HepG2 (cell line): ENCODE results near the gene CAPZB. TPM values are rescaled to one million over a fixed set of nuclear protein-coding genes. Genes with fewer than 3 reads are reported as not detected.

Experiments
- ARNT2 ChIP-seq: sonication (generic); formaldehyde crosslinking; IDR thresholded peaks from 2 replicates; pipeline ENCODE4 v1.8.0; 2022; ENCODE audit warnings: mild to moderate bottlenecking, low read depth, missing genetic modification reagents, moderate library complexity
- ARNTL ChIP-seq: sonication (generic); formaldehyde crosslinking; IDR thresholded peaks from 2 replicates; pipeline ENCODE4 v1.4.0; 2020; ENCODE audit warnings: mild to moderate bottlenecking, missing genetic modification reagents
- BRCA1 ChIP-seq: sonication (generic); formaldehyde crosslinking; IDR thresholded peaks from 2 replicates; pipeline ENCODE4 v1.4.0; 2020; ENCODE audit warnings: missing genetic modification reagents
- BRD4 ChIP-seq: sonication (generic); formaldehyde crosslinking; IDR thresholded peaks from 2 replicates; pipeline ENCODE4 v1.4.0; 2020; ENCODE audit warnings: missing genetic modification reagents
- CHD4 ChIP-seq: fragments of 200-600 bp; sonication (generic); IDR thresholded peaks from 2 replicates; pipeline ENCODE4 v1.7.0; 2017; ENCODE audit warnings: mild to moderate bottlenecking, low read length, borderline replicate concordance
- GABPB1 ChIP-seq: IDR thresholded peaks from 2 replicates; pipeline ENCODE4 v1.6.1; 2016; ENCODE audit warnings: mild to moderate bottlenecking, missing genetic modification reagents, moderate library complexity, missing compliant biosample characterization
- HMG20B ChIP-seq: conservative IDR thresholded peaks from 2 replicates; pipeline ENCODE4 v1.6.1; 2016; ENCODE audit warnings: missing genetic modification reagents, missing compliant biosample characterization
- HNF4A ChIP-seq: sonication (generic); formaldehyde crosslinking; IDR thresholded peaks from 2 replicates; pipeline ENCODE4 v1.4.0; 2020; ENCODE audit warnings: missing genetic modification reagents
- HNF4G ChIP-seq, 2 experiments: sonication (generic) in 1 of 2; formaldehyde crosslinking in 1 of 2; IDR thresholded peaks; 2 replicates each; pipeline versions ENCODE4 v1.4.0 to v1.6.1; 2011 to 2020; ENCODE audit warnings: borderline replicate concordance in 2 of 2, low read depth in 2 of 2, mild to moderate bottlenecking in 2 of 2, low read length in 1 of 2, missing genetic modification reagents in 1 of 2, moderate library complexity in 1 of 2
- IRX3 ChIP-seq: sonication (generic); formaldehyde crosslinking; IDR thresholded peaks from 2 replicates; pipeline ENCODE4 v1.8.1; 2023; ENCODE audit warnings: mild to moderate bottlenecking, low read depth, missing genetic modification reagents, borderline replicate concordance
- MEF2D ChIP-seq: sonication (generic); formaldehyde crosslinking; IDR thresholded peaks from 2 replicates; pipeline ENCODE4 v1.5.1; 2020; ENCODE audit warnings: mild to moderate bottlenecking, missing genetic modification reagents
- MIER2 ChIP-seq: IDR thresholded peaks from 2 replicates; pipeline ENCODE4 v1.6.1; 2016; ENCODE audit warnings: missing biosample characterization, missing genetic modification reagents
- NFE2L2 ChIP-seq: fragments of 150-350 bp; IDR thresholded peaks from 2 replicates; pipeline ENCODE4 v1.6.1; 2014; ENCODE audit warnings: low read length
- THRA ChIP-seq: sonication (generic); formaldehyde crosslinking; IDR thresholded peaks from 2 replicates; pipeline ENCODE4 v1.4.0; 2020; ENCODE audit warnings: missing genetic modification reagents, borderline replicate concordance
- YY1 ChIP-seq: IDR thresholded peaks from 2 replicates; pipeline ENCODE4 v1.6.1; 2011; ENCODE audit warnings: low read length, low read depth, moderate library complexity, mild to moderate bottlenecking; ENCODE audit not compliant: insufficient read depth, insufficient replicate concordance
- ZIK1 ChIP-seq: sonication (generic); formaldehyde crosslinking; IDR thresholded peaks from 2 replicates; pipeline ENCODE4 v1.5.0; 2020; ENCODE audit warnings: mild to moderate bottlenecking, low read depth, missing genetic modification reagents, borderline replicate concordance
- ZNF207 ChIP-seq: fragments of 450-650 bp; IDR thresholded peaks from 2 replicates; pipeline ENCODE4 v1.6.1; 2016; ENCODE audit warnings: antibody characterized with exemption, borderline replicate concordance
- ZNF292 ChIP-seq: sonication (generic); formaldehyde crosslinking; IDR thresholded peaks from 2 replicates; pipeline ENCODE4 v1.8.1; 2022; ENCODE audit warnings: mild to moderate bottlenecking, low read depth, missing genetic modification reagents, borderline replicate concordance
- ZNF33B ChIP-seq: sonication (generic); formaldehyde crosslinking; IDR thresholded peaks from 2 replicates; pipeline ENCODE4 v1.5.1; 2020; ENCODE audit warnings: mild to moderate bottlenecking, missing genetic modification reagents
- ZNF414 ChIP-seq: sonication (generic); formaldehyde crosslinking; IDR thresholded peaks from 2 replicates; pipeline ENCODE4 v1.5.0; 2020; ENCODE audit warnings: missing genetic modification reagents
- ZNF446 ChIP-seq: sonication (generic); formaldehyde crosslinking; IDR thresholded peaks from 2 replicates; pipeline ENCODE4 v1.5.0; 2020; ENCODE audit warnings: mild to moderate bottlenecking, missing genetic modification reagents
- ZNF567 ChIP-seq: sonication (generic); formaldehyde crosslinking; IDR thresholded peaks from 2 replicates; pipeline ENCODE4 v1.8.1; 2023; ENCODE audit warnings: mild to moderate bottlenecking, missing genetic modification reagents, borderline replicate concordance
- ZNF703 ChIP-seq: sonication (generic); formaldehyde crosslinking; IDR thresholded peaks from 2 replicates; pipeline ENCODE4 v1.5.1; 2020; ENCODE audit warnings: missing genetic modification reagents, mild to moderate bottlenecking, moderate library complexity, borderline replicate concordance
- polyA plus RNA-seq, 8 experiments: library from polyadenylated mRNA; depleted of rRNA in 3 of 8; stranded (reverse) in 7 of 8; unstranded in 1 of 8; fragments of >200 nt; fragmentation: Illumina TruSeq in 4 of 8; extraction: Trizol in 4 of 8; gene quantifications; 2 replicates each; pipeline versions ENCODE4 v1.2.1 to v1.2.3, GENCODE V29; 2011 to 2016; ENCODE audit warnings: low read depth in 4 of 8, missing spikeins in 1 of 8, mixed read lengths in 1 of 8; ENCODE audit not compliant: insufficient read depth in 1 of 8
- total RNA-seq, 5 experiments: library from RNA; depleted of rRNA; stranded (reverse); fragments of >200 nt; fragmentation: Illumina TruSeq; extraction: Trizol; gene quantifications; 2 replicates each; pipeline ENCODE4 v1.2.3, GENCODE V29; 2016; ENCODE audit warnings: low read depth in 1 of 5
- TF ChIP-seq, protein P1 (sequence below): sonication (generic); formaldehyde crosslinking; IDR thresholded peaks from 2 replicates; pipeline ENCODE4 v1.4.0; 2020; ENCODE audit warnings: mild to moderate bottlenecking, low read depth, missing genetic modification reagents
- TF ChIP-seq, protein P2 (sequence below): sonication (generic); formaldehyde crosslinking; IDR thresholded peaks from 2 replicates; pipeline ENCODE4 v1.9.0; 2022; ENCODE audit warnings: missing genetic modification reagents, mild to moderate bottlenecking, borderline replicate concordance

The CAPZB gene
- total and polyA plus RNA-seq, 2 of the 13 experiments (the other 11 are each of a cell fraction or from before 2014, with no cell fraction given): 58.9 to 76.9 TPM

- TF ChIP-seq BRD4 (CRISPR knock-in tag) (no peak), HNF4A (peak; percentile 25; the same call in 1 of the 2 replicates), YY1 (no peak), ZNF414 (CRISPR knock-in tag) (0 out of 2 replicates have a peak, but pooled peaks have one; percentile 66), ZNF446 (no peak), ZNF292 (CRISPR knock-in tag) (no peak), ZNF33B (CRISPR knock-in tag) (no peak), ZNF703 (CRISPR knock-in tag) (no peak), ZNF207 (no peak), NFE2L2 (no peak), MEF2D (no peak), ARNT2 (CRISPR knock-in tag) (no peak), ZNF567 (CRISPR knock-in tag) (no peak), ZIK1 (CRISPR knock-in tag) (no peak), BRCA1 (CRISPR knock-in tag) (no peak), HMG20B (CRISPR knock-in tag) (peak; percentile 40; the same call in 1 of the 2 replicates), IRX3 (CRISPR knock-in tag) (no peak), ARNTL (CRISPR knock-in tag) (no peak), GABPB1 (CRISPR knock-in tag) (0 out of 2 replicates have a peak, but pooled peaks have one; percentile 17), MIER2 (CRISPR knock-in tag) (no peak), CHD4 (no peak), THRA (CRISPR knock-in tag) (no peak; the same call in 1 of the 2 replicates), HNF4G (IDR thresholded peaks at IDR 0.05; ENCODE audit: borderline replicate concordance, low read depth, low read length) (no peak), HNF4G (CRISPR knock-in tag; IDR thresholded peaks at IDR 0.05; ENCODE audit: borderline replicate concordance, low read depth) (no peak)
- TF ChIP-seq, protein P1, sequence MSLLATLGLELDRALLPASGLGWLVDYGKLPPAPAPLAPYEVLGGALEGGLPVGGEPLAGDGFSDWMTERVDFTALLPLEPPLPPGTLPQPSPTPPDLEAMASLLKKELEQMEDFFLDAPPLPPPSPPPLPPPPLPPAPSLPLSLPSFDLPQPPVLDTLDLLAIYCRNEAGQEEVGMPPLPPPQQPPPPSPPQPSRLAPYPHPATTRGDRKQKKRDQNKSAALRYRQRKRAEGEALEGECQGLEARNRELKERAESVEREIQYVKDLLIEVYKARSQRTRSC (CRISPR knock-in tag): no peak
- TF ChIP-seq, protein P2, sequence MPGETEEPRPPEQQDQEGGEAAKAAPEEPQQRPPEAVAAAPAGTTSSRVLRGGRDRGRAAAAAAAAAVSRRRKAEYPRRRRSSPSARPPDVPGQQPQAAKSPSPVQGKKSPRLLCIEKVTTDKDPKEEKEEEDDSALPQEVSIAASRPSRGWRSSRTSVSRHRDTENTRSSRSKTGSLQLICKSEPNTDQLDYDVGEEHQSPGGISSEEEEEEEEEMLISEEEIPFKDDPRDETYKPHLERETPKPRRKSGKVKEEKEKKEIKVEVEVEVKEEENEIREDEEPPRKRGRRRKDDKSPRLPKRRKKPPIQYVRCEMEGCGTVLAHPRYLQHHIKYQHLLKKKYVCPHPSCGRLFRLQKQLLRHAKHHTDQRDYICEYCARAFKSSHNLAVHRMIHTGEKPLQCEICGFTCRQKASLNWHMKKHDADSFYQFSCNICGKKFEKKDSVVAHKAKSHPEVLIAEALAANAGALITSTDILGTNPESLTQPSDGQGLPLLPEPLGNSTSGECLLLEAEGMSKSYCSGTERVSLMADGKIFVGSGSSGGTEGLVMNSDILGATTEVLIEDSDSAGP (CRISPR knock-in tag): no peak
Measured at GRCh38 chr1:19430121-19431068, 54.9 kb downstream of the CAPZB start (continued).
